ENCODE data around the gene RNASE13.
A peak's percentile ranks its signal among the peaks of the same experiment; 100 is the strongest.
"Not testable (repeated sequence)": the region's sequence is repeated elsewhere in the genome, so short reads cannot be mapped to it uniquely, and the experiment has no call there.

Gene RNASE13

DNA sequence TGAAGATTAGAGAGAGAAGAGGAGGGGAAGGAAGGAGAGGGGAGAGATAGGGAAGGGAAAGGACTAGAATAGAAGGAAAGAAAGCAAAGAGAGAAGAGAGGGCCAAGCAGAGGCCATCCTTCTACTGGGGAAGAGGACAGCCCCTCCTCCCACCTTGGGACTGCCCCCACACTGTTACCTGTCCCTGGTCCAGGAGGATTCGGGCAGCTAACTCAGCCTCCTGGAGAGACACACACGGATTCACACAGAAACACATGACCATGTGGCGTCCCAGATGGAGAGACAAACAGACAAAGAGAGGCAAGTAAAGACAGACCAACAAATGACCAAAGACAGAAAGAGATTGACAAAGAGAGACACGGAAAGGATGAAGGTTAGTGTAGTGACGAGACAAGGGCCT is 11.9 kb downstream of the RNASE13 start:
- DNase-seq = no peak

DNA sequence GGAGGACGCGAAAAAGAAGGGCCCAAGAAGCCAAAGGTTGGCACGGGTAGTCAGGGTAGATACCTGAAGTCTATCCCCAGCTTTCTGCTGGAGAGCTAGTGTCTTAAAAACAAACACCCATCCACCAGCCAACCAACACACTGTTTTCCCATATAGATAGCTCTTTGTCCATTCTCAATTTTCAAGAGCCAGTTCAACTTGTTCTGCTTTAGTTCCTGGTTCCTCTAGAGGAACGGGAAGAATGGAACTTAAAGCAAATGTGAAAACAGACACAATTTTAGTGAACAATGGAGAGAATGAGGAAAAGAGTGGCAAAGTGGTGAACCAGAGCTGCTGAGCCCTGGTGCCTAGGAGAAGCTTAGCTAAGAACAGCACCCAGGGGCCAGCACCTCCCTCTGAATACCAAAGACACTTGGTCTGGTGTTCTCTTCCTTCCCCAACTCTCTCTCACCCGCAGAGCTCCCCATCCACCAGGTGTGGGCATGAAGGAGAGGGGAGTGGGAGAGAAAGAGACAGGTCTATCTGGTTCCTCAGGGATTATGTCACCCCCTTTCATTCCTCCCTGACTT is 13.5 kb downstream of the RNASE13 start:
- DNase-seq = no peak

DNA sequence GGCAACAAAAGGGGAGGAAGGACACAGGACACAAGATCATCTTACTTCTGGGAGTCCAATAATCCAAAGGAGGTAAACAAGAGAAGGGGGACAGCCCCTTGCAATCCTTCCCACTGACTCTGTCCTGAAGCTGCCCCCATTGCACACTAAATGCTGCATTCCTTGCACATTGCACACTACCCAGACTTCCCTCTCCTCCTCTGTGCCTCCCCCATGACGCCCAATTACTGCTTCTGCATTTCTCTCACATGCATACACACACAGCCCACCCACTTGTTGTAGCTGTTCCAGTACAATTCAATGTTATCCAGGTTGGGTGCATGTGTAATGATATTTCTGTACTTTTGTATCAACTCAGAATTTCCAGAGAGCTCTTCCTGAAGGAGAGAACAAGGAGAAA is 15.2 kb downstream of the RNASE13 start:
- peak; percentile 54 for DNase-seq

DNA sequence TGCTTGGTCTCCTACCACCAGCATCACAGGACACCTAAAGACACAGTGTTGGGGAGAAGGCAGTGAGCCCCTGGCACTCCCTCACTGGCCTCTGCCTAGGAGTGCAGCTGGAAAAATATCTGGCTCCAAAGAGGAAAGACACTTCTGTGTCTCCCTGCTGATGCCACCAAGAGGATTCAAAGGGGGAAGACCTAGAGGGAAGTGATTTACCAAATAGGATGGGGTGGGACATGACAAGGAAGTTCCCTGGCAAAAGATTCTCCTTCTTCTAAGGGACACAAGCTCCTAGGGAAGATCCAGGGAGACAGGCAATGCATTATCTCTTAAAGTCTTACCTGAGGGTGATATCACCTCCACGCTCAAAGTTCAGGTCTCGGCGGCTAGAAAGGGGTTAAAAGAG is 15.8 kb downstream of the RNASE13 start:
- no peak for DNase-seq

DNA sequence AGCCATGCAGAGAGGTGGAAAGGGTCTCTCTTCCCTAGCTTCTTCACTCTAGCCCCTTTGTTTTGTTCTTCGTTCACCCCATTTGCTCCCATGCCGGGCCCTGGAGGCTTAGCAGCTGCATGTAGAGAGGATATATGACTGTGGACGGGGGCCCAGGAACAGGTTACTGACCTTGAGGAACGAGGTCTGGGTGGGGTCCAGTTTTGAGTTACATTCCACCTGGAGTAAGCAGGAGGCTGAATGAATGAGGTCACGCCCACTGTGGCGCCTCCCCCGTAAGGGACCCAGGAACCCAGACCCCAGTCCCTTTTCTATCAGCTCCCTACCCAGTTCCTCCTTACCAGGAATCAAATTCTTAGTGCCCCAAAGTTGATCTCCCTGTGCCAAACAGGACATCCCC is 16.3 kb downstream of the RNASE13 start:
- DNase-seq = no peak

DNA sequence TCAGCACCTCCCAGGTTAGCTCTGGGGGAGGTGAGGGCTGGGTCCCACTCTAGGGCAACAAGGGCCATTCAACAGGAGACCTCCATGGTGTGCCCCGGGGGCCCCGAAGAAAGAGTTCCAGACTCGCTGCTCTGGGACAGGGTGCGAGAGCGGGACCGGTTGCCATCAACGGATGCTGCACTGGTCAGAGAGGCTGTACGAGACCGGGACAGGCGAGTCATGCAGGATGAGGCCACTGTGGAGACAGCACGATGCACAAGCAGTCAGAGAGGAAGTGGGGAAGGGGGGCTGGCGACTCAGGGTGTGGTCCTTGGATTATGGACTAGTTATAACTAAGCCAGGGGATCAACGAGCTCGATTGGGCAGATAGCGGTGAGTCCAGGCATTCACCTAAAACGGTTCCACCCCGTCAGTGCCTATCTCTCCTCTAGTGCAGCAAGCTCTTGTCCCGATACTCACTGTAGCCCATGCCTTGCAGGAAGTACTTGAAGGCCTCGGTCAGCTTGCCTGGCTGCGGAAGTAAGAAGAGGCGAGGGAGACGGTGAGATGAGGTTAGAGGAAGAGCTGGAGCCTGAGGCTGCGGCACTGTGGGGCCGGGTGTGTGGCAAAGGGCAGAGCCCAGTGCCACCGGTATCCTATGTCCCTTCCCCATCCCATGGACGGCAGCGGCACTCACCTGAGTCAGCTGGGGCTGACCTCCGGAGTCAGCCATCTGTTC is 16.9 kb downstream of the RNASE13 start:
- DNase-seq = no peak

DNA sequence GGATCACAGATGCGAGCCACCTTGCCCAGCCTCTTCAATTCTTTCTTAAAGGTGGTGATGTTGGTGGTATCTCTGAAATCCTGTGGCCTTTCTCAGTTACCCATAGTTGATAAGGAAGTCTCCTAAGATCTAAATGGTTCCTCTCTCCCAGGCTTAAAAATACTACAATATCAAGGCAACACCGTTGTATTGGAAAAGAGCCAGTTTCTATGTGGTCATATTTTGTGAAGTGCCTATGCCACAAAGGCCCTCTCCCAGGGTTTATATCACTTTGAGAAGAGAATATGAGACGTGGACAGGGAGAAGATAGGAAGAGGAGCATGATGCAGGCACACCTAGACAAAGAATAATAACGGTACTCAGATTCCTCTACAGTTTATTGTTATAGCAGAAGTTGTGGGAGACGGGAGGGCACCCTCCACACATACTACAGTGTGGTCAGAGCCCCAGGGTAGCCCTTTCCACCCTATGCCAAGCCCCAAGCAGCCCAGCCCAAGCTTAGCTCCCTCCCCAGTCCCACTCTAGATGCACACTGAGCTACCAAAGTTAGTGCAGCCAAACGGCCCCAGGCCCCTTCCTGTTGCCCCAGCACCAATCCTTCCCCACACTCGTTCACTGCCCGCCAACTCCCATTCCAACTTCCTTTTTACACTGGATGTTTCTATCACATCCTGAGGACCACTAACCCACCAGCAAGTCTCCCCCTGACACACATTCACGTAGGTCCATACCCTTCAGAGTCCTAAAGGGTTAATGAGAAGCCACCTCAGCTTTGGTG is 18.0 kb downstream of the RNASE13 start:
- no peak for DNase-seq

DNA sequence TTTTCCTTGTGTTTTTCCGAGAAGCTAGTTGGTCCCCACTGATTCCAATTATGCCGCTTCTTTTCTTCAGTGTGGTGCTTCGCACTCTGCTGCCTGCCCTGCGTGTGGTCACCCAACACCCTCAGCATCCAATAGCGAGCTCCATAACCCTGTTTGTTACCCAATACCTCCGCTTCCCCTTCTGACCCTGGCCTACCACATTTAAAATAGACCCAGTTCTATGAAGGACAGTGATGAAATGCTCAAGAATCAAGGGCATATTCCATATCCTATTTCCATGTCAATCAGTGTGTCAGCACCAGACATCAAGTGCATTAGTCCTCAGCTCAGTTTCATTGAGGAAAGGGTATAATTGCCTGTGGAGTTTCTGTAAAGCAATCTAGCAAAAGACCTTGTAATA is 19.3 kb downstream of the RNASE13 start:
- no peak for DNase-seq

DNA sequence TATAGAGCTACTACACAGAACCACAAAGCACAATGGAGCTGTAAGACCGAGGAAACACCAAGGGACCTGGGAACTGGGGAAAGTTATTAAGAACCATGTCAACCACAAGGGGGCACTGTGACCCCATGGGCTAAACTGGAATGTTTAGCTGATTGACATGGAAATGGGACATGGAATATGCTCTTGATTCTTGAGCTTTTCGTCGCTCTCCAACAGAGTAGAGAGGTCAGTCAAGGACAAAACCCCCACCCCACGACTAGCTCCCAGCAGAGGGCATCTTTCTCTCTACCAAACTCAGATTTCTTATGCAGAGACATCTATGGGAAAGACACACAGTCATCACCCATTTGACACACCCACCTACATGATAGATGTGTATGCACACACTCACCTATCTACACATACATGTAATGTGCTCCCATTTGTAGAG is 19.8 kb downstream of the RNASE13 start:
- peak; percentile 77 for DNase-seq

DNA sequence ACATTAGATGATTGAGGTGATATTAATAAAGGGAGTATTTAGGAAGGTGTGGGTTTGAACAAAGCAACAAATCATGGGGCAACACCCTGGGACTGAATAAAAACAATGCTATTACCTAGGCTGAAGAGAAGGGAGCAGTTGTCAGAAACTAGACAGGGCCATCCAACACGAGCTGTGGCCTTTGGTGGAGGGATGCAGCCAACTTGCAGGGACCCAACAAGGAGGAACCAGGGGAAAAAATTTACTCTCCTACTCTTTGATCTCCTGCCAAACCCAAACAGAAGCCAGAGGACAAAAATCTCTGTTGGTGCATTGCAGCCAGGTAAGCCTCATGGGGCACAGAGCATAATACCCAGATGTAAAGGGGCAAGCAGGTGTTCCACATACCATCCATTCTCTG is 23.5 kb downstream of the RNASE13 start:
- DNase-seq = no peak

DNA sequence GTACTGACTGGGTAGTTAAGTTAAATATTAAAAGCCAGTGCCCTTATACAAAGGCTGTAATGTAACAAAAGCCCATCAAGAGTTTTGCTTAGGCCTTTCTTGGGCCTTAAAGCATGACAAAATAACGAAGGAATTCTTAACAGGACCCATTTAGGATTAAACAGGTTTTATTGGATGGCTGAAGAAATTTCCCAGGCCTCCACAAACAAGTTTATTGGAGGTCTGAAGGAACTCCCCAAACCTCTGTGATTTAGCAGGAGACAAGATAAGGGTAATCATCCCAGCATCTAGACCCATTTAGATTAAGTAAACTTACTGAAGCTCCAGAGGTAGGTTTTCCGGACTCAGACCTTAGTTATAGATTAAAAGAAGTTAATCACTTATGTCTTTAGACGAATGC is 24.9 kb downstream of the RNASE13 start:
- not testable (repeated sequence) for DNase-seq

DNA sequence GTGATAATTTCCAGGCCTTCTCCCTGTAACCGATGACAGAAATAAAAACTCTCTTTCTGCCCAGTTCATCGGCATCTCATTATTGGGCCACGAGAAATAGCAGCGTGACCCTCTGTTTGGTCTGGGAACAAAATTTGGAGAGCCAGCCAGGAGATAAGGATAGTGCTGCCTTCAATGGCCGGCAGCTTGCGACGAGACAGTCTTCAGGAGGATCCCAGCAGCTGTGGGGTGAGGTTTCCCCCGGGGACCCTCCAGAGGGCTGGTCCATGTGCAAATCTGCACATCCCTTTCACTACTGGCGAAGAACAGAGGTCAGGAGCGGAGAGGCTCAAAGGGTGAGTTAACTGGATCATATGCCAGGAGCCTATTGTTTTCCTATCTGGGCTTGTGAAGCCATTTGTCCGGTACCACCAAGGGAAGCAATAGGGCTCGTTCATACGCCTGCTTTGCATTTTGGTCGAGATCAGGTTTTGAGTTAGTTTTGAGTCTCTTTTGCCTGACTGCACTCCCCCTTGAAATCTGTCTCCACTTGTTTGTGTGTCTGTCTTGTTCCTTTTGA is 30.7 kb downstream of the RNASE13 start:
- no peak for DNase-seq

DNA sequence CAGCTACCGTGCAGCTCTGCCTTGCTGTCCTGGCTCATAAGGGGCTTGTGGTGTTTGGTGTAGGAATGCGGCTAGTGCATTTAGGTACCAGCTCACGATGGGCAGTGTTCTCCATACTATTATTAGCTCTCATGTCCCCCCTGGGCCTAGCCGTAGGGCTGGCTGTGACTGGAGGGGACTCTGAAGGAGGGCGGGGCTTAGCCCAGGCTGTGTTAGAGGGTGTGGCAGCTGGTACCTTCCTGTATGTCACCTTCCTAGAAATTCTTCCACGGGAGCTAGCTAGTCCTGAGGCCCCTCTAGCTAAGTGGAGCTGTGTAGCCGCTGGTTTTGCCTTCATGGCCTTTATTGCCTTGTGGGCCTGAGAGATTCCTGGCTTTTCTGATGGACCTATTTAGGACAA is 33.4 kb downstream of the RNASE13 start:
- DNase-seq = no peak

DNA sequence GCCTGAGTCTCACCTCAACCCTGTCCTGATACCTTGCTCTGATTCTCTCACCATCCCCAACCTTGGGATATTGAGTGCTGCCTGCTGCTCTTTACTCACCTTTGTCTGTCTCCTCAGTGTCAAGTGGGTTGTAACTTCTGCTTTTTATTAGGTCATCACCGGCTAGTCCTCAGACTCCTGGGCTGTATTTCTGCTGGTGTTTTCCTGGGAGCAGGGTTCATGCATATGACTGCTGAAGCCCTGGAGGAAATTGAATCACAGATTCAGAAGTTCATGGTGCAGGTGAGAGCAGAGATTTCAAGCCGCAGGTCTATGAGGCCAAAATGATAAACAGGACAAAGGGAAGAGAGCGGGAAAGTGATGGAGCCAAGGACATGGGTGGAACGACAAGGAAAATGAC is 35.0 kb downstream of the RNASE13 start:
- DNase-seq = no peak

DNA sequence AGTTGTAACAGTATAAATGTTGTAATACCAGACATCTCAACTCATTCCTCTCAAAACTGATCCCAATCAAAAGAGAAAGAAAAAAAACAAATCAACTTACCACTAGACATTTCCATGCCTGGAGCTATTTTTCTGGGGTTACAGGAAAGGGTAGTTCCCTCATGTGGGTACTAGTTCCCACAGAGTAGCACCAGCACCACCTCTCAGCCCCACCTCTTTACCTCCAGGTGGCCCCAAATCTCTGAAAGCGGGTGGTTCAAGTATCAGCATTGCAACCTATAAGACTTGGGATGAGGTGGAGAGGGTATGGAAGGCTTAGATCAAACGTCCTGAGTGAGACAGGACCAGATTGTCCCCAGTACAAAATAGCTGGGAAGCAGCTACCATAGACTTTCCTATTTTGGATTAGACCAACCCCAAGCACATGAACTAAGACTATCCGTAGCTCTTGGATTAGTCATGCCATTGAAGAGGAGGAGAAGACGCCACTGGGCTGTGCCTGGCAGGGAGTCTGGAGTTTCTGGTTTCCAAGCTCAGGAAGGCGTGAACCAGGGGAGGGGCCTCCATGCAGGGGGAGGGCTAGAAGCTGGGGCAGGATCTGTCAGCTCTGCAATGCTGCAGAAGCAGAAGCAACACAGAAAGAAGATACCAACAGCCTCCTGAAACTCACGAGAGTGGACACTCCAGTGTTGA is 35.8 kb downstream of the RNASE13 start, which contains the start of gene SLC39A2:
Gene SLC39A2 (plus strand): TSS at position 620 of the 693 bp plus-strand sequence. CDS start 154 bp downstream, outside the sequence.
- DNase-seq = peak; percentile 63

DNA sequence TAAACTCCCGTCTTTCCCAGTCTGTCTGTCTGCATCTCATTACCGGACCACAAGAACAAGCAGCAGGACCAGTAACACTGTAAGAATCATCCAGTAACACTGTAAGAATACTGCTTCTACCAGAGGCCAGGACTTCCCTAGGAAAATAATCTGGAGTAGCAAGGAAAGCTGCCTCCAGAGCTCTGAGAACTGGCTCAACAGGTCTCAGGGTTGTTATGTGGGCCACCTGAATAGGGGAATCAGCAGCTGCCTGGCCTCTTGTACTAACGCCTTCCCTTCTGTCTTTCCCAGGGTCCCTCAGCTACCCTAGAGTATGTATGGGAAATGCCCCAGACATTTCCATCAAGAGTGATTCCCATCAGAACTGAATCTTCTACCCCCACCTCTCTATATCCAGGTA is 36.5 kb downstream of the RNASE13 start:
- no peak for DNase-seq

DNA sequence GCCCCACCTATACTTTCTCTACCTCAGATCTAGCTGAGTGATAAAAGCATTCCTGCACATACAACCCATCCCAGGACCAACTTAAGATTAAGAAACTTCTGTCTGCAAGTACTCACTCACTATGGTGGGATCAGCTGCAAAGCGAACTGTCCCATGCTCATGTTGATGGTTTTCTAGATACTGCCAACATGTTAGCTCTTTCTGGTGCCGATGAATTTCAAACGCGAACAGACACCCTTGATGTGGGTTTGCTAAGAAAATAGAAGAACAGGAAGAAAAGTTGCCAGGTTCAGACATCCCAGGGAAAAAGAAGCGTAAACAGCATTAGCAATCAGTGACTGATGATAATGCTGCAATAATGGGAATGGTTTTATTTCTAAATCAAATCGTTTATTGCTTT is 37.0 kb downstream of the RNASE13 start:
- DNase-seq = no peak

DNA sequence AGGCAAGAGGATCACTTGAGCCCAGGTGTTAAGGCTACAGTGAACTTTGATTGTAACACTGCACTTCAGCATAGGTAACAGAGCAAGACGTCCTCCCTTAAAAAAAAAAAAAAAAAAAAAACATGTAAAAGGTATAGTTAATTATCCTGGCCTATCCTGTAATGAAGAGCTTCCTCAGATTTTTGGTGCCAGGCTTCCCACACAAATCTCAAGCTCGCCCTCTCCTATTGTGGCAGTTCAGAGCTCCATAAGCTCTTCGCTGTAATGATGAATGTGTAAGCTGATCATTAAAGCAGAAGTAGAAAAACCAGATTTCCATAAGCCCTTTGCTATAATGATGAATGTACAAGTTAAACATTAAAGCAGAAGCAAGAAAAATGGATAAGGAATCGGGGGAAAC is 37.5 kb downstream of the RNASE13 start:
- DNase-seq = no peak

DNA sequence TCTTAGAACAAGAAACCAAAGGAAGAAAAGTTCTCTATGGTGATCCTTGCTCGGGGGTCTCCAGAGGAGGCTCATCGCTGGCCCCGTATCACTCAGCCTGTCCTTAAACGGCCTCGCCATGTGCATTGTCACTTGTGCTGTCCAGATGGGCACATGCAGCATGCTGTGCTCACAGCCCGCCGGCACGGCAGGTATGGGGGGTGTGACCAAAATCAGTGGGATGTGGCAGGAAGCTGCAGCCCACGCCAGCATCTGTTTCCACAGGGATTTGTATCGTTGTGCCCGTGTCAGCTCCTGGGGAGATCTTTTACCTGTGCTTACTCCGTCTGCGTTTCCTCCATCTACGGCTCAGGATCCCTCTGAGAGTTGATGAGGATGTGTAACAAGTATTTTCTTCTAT is 38.1 kb downstream of the RNASE13 start:
- DNase-seq = no peak

DNA sequence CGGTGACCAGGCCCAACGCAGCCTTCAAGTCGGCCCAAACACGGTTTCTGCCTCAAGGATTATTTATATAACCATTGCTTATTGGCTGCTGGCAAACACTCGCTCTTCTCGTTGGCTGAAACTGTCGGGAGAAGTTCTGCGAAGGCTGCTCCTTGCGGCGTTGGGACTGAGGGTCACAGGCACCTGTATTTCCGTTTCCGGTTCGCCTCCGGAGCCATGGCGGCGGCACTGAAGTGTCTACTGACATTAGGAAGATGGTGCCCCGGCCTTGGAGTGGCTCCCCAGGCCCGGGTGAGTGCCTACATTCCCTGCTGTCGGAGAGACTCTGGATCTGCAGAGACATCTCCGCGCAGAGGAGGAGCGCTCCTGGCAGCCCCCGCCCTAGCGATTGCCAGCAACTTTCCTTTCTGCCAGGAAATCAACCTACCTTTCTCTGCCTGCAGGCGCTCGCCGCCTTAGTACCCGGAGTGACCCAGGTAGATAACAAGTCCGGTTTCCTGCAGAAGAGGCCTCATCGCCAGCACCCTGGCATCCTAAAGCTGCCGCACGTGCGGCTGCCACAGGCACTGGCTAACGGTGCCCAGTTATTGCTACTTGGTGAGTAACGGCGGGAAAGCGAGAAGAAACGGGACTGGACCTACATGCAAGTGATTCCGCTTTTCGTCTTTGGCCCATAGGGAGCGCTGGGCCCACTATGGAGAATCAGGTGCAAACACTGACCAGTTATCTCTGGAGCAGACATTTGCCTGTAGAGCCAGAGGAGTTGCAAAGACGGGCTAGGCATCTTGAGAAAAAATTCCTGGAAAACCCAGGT is 44.6 kb downstream of the RNASE13 start, which contains the start of gene METTL17:
Gene METTL17 (plus strand): TSS at position 194 of the 814 bp plus-strand sequence. CDS start 23 bp downstream, at position 217.
- DNase-seq = peak; percentile 98

DNA sequence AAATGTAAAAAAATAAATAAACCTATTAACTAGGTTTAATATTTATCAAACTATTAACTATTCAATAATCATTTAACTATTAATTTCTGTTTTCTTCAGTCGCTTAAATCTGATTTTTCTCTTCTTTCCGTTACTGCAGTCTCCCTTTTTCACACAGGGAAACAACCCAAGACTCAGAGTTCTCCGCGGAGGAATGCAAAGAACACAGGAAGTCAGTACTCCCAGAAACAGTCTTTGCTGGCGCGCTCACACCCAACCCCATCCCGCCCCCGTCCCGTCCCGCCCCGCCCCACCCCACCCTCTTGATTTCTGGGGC is 45.2 kb downstream of the RNASE13 start:
- no peak for DNase-seq
